Esophagus muscularis mucosa (tissue), 4 donors: ENCODE measurements around the gene SLC35F4. TPM values are rescaled to one million over a fixed set of nuclear protein-coding genes. Genes with fewer than 3 reads are reported as not detected.

ENCODE experiments used
- DNase-seq: peaks from one replicate; pipeline ENCODE4 v3.0.0-alpha.2; 2017; ENCODE audit errors: extremely low spot score
- H3K27ac ChIP-seq, 4 donors: fragments of 200-600 bp; sonication (generic); replicated peaks in 1 of 4; 1 replicate in 3 of 4; 2 replicates in 1 of 4; pipeline ENCODE4 v1.5.1; 2016 to 2019; ENCODE audit warnings: mild to moderate bottlenecking in 1 of 4
- H3K27me3 ChIP-seq, 4 donors: fragments of 200-600 bp; sonication (generic); one replicate each; pipeline versions ENCODE4 v1.5.1 to v1.6.0; 2016 to 2019
- H3K36me3 ChIP-seq, 4 donors: fragments of 200-600 bp; sonication (generic); one replicate each; pipeline ENCODE4 v1.5.1; 2016 to 2019
- H3K4me1 ChIP-seq, 4 donors: fragments of 200-600 bp; sonication (generic); one replicate each; pipeline ENCODE4 v1.5.1; 2016 to 2019
- H3K4me3 ChIP-seq, 4 donors: fragments of 200-600 bp; sonication (generic); 1 replicate in 2 of 4; 2 replicates in 2 of 4; pipeline ENCODE4 v1.5.1; 2016 to 2019; ENCODE audit warnings: mild to moderate bottlenecking in 4 of 4, moderate library complexity in 1 of 4
- H3K9me3 ChIP-seq, 4 donors: fragments of 200-600 bp; sonication (generic); 1 replicate in 3 of 4; 2 replicates in 1 of 4; pipeline ENCODE4 v1.5.1; 2016 to 2019
- CTCF ChIP-seq, 3 experiments: fragments of 200-600 bp in 2 of 3; fragments of 450-650 bp in 1 of 3; sonication (generic) in 2 of 3; IDR thresholded peaks; one replicate each; pipeline ENCODE4 v1.5.1; 2017 to 2019; ENCODE audit warnings: antibody characterized with exemption in 3 of 3, mild to moderate bottlenecking in 2 of 3, moderate library complexity in 1 of 3
- EP300 ChIP-seq: sonication (generic); formaldehyde crosslinking; IDR thresholded peaks from one replicate; pipeline ENCODE4 v1.6.1; 2017; ENCODE audit warnings: antibody characterized with exemption
- POLR2A ChIP-seq: fragments of 450-650 bp; IDR thresholded peaks from one replicate; pipeline ENCODE4 v1.6.1; 2017; ENCODE audit warnings: antibody characterized with exemption, moderate library complexity, mild to moderate bottlenecking, low read depth
- POLR2AphosphoS5 ChIP-seq, 2 donors: sonication (generic); formaldehyde crosslinking; IDR thresholded peaks; one replicate each; pipeline ENCODE4 v1.6.1; 2017; ENCODE audit warnings: antibody characterized with exemption in 2 of 2
- WGBS: methylation state at CpG from one replicate; pipeline ENCODE4 v1.1.5; 2018; 5-methylcytosine and 5-hydroxymethylcytosine counted together
- intact Hi-C: fragments of 100-400 bp; cut with DNase I; formaldehyde crosslinking; loops from one replicate; pipeline ENCODE4 v1.15.1; 2023
- total RNA-seq, 4 donors: library from RNA; depleted of rRNA; stranded (reverse); fragments of >200 nt; gene quantifications; one replicate each; pipeline versions ENCODE4 v1.1.0 to v1.2.1, GENCODE V29; 2016

Gene SLC35F4
- total RNA-seq, 4 donors from 2014 or later: 0.42 TPM; not detected in 3

GRCh38 chr14:57854571-57854970, 11.3 kb downstream of the SLC35F4 start:
- Histone ChIP-seq H3K36me3 (no peaks in the 10 kb centered on the region), H3K4me3 (no peak overlapping the region), H3K27ac (no peak overlapping the region), H3K27me3 (peaks cover 0 to 6% (median 0%) of the 10 kb centered on the region in 4 donors), H3K9me3 (peaks cover 0 to 5% (median 2%) of the 10 kb centered on the region in 4 donors), H3K4me1 (no peaks in the 10 kb centered on the region)
- 73% methylated on average over 2 of the region's 2 CpGs for WGBS
- intact Hi-C loops: no loop called here
- no peak for TF ChIP-seq POLR2AphosphoS5 (IDR thresholded peaks at IDR 0.05)
- no peak for TF ChIP-seq CTCF (IDR thresholded peaks at IDR 0.05)
- no peak for TF ChIP-seq POLR2A
- TF ChIP-seq EP300: no peak
- DNase-seq: no peak

GRCh38 chr14:57851354-57851753, 14.5 kb downstream of the SLC35F4 start:
- Histone ChIP-seq H3K4me1 (peaks cover 0 to 9% (median 3%) of the 10 kb centered on the region in 4 donors), H3K27me3 (peaks cover 0 to 6% (median 0%) of the 10 kb centered on the region in 4 donors), H3K27ac (no peak overlapping the region), H3K36me3 (no peaks in the 10 kb centered on the region), H3K4me3 (no peak overlapping the region), H3K9me3 (peaks cover 0 to 5% (median 2%) of the 10 kb centered on the region in 4 donors)
- intact Hi-C loops: no loop called here
- DNase-seq: no peak
- TF ChIP-seq CTCF (IDR thresholded peaks at IDR 0.05): no peak
- TF ChIP-seq EP300: no peak
- no peak for TF ChIP-seq POLR2AphosphoS5 (IDR thresholded peaks at IDR 0.05)
- no peak for TF ChIP-seq POLR2A

GRCh38 chr14:57848786-57849185, 17.1 kb downstream of the SLC35F4 start:
- intact Hi-C loops: no loop called here
- DNase-seq: no peak
- H3K27ac ChIP-seq: no peak overlapping the region
- no peaks in the 10 kb centered on the region for H3K9me3 ChIP-seq
- 84% methylated on average over 3 of the region's 3 CpGs for WGBS
- no peak for TF ChIP-seq CTCF (IDR thresholded peaks at IDR 0.05)
- no peak overlapping the region for H3K4me3 ChIP-seq
- H3K4me1 ChIP-seq: peaks cover 0 to 12% (median 3%) of the 10 kb centered on the region in 4 donors
- H3K27me3 ChIP-seq: no peaks in the 10 kb centered on the region
- H3K36me3 ChIP-seq: no peaks in the 10 kb centered on the region

- H3K27ac ChIP-seq: no peak overlapping the region
- TF ChIP-seq POLR2AphosphoS5 (IDR thresholded peaks at IDR 0.05) (no peak), POLR2A (no peak), CTCF (IDR thresholded peaks at IDR 0.05) (no peak), EP300 (no peak)
- H3K27me3 ChIP-seq: no peaks in the 10 kb centered on the region
- no peaks in the 10 kb centered on the region for H3K36me3 ChIP-seq
- no peaks in the 10 kb centered on the region for H3K9me3 ChIP-seq
- 74% methylated on average over 4 of the region's 4 CpGs for WGBS
- intact Hi-C loops: no loop called here
- no peak overlapping the region for H3K4me3 ChIP-seq
- no peak for DNase-seq
- H3K4me1 ChIP-seq: peaks cover 0 to 12% (median 3%) of the 10 kb centered on the region in 4 donors
Measured at GRCh38 chr14:57848353-57848752, 17.5 kb downstream of the SLC35F4 start.

- TF ChIP-seq POLR2A: no peak
- no peak for TF ChIP-seq EP300
- no peak for TF ChIP-seq POLR2AphosphoS5 (IDR thresholded peaks at IDR 0.05)
- TF ChIP-seq CTCF (IDR thresholded peaks at IDR 0.05): no peak
- DNase-seq: no peak
- H3K4me1 ChIP-seq: peaks cover 0 to 12% (median 3%) of the 10 kb centered on the region in 4 donors
- H3K9me3 ChIP-seq: no peaks in the 10 kb centered on the region
- no peak overlapping the region for H3K27ac ChIP-seq
- no peaks in the 10 kb centered on the region for H3K27me3 ChIP-seq
- no peaks in the 10 kb centered on the region for H3K36me3 ChIP-seq
- WGBS: 69% methylated on average over 2 of the region's 2 CpGs
- intact Hi-C loops: no loop called here
- no peak overlapping the region for H3K4me3 ChIP-seq
Measured at GRCh38 chr14:57847706-57848105, 18.2 kb downstream of the SLC35F4 start.
